Amygdala (tissue), 56 donors: ENCODE results near the gene AP5Z1.
A peak's percentile ranks its signal among the peaks of the same experiment; 100 is the strongest.

ENCODE experiments used
- DNase-seq, 56 donors: peaks; one replicate each; lab custom pipeline; 2025; lab: John Stamatoyannopoulos, UW

AP5Z1 gene

DNA sequence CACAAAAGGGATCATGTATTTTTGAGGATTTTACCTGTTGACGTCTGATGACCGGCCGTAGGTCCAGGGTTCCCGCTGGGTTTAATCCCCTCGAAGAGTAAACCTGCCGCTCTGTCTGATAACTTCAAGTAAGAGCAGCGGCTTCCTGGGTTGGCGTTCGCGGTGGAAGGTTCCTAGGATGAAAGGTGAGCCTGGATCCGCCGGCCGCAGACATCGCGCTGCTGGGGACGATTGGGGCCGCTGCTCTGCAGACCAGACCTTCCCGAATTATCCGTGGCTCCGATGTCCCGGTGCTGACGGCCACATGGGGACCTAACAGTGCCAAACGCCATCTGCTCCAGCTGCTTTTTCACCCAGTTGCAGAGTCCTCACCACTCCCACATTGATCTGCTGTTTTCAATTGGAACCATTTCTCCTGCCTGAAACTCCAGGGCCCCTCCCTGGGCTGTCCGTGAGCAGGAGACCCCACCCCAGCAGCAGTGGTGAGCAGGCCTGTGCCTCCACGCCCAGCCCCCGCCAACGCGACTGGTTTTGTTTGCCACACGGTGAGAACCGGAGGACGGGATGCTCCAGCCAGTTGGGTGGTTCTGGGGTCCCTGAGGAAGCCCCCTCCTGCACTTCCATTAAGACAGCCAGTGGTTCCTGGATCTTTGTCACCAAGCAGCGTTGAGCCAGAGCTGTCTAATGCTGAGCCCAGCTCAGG is 12.2 kb upstream of the AP5Z1 start:
- no peak for DNase-seq

DNA sequence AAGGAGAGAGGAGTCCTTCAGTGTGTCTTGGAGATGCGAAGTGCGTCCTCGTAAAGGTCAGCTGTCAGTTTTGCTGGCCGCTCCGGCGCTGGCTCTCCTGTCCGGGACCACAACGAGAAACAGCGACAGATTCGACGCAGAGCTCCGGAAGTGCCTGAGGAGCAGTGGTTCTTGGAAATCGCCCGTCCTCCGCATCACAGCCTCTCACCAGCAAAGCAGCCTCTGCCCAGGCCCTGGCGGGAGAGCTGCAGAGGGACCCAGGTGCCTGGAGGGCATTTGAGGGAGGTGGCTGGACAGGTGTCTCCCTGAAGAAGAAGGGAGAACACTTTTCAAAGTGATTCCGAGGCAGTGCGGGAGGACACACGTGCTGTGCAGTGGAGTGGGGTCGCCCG is 11.6 kb upstream of the AP5Z1 start:
- DNase-seq = no peak

DNA sequence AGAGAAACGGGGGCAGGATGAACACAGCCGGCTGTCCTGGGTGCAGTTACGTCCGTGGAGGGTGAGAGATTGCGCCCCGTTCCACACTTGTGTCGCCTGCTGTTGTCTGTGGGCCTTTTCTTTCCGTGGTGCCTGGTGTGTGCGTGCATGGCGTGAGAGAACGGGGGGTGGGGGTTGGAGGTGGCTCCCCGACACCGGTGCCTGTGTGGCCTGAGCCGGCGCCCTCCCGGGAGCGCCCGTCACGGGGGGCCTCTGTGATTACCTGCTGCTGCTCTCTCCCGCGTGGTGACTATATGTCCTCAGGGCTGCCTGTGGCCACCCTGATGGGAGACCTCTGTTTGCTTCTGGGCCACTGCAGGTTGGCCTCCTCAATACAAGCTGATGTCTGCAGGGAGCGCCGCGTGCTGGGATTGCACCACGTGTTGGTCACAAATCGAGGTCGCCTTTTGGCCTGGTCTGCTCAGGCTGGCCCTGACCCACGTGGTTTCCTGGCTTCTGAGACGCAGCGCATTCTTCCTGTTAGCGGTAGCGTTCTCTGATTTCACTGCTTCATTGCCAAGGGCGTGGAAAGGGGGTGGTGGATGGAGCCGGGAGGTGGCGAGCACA is 10.9 kb upstream of the AP5Z1 start:
- no peak for DNase-seq

DNA sequence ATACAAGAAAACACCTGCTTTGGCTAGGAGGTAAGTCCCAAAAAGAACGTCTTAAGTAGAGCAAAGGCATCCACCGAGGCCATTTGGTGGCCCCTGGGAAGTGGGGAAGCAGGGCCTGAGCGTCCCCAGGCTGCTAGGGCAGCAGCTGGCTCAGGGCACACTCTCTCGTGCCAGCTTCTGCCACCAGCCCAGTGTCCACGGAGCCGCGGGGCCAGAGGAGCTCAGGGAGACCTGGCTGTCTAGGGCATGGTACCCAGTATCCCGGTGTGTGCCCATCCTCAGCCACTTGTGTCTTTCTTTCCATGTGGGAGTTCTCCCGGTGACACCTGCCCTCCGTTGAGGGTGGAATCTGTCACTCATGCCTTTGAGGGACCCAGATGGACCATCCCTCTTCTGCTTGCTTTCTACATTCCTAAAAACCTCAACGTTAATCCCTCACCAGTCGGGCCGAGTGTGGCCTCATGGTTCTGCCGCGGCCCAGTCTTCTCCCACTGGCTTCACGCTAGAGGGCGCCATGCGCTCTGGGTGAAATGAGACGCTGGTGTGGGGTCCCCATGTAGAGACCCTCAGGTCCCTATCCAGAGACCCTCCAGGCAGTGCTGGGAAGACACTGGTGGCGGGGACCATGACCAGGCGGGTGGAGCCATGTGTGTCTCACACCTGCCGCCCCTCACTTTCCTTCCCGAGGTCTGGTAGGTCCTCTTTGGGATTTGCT is 9.5 kb upstream of the AP5Z1 start:
- DNase-seq = no peak

DNA sequence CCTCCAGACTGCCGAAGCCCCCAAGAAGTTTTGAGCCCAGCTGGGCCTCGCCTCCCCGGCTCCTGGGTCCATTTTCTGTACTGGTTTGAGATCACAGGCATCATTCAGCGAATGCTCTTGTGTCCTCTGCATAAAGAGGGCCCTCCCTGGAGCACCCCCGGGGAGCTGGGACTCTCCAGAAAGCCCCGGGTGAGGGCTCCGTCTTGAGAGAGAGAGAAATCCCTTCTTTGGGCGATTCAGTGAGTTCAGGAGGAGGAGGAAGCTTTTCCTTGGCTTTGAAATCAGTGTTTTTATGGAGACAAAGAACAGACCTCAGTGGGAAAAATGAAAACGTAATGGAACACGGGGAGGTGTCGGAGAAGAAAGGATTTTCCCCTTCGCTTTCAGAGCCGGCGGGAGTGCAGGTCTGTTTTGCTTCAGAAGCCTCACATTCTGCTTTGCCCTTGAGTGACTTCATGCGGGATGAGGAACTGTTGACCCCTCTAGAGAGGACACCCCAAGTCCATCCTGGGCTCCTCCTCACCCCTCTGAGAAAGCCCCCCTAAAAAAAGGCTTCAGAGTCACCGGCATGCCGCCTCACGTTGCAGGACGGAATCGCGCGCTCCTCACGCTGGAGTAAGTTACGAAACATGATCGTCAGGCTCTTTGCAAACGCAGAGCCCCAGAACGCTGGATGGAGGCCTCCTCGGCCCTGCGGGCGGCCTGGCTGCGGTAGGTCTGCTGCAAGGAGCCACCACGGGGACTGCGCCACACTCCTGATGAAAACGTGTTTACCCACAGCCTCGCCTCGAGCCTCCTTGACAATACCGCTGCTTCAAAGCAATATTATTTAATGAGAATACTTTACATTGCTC is 8.5 kb upstream of the AP5Z1 start:
- DNase-seq = no peak

DNA sequence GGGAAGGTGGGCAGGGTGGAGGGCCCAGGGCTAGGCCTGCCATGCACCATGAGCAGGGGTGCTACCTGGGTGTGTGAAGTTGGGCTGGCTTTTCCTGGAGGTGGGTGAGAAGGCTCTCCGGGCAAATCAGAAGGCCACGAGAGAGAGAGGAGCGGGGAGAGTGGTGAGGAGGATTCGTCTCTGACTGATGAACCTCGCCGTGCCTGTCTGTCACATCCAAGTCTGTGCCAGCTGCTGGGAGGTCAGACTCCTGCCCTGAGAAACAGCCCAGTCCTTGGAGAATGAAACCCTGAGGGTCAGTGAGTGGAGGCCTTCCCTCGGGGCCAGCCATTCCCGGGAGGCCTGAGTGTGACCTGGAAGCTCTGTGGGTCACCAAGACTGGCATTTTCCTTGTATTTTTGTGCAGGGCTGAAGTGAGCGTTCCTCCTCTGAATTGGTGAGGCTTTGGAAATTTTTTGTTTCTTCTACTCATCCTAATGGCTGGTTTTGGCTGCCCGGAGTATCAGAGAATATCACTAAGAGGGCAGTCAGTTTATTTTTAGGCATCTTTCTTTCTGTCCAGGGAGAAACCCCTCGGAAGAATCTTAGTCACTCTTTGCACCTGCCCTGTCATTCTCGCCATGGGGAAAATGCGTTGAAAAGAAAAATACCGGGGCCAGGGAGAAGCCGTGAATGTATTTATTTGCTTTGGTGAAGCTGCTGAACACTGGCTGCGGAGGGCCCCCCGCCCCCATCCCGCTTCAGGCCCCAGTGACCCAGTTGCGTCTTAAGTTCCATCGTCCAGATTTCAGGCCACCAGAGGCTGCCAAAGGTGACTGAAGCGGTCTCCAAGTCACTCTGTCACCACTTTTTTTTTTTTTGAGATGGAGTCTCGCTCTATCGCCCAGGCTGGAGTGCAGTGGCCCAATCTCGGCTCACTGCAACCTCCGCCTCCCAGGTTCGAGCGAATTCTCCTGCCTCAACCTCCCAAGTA is 6.5 kb upstream of the AP5Z1 start:
- DNase-seq = no peak

DNA sequence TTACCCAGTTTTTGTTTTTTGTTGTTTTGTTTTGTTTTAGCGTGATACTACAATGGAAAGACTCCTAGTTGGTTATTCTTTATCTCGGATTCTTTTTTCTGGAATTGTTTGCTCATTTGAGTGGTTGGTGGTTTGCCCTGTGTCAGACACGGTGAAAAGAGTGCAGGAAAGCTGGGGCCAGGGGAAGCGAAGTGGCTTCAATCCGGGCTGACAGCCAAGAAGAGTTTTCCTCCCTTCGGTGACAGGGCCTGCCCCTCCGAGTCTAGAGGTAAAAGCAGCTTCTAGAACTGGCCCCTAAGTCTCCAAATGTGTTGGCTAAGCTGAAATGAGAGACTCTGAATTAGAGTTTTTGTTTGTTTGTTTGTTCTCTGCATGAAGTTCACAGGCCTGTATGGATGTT is 5.7 kb upstream of the AP5Z1 start:
- DNase-seq = peak in 1 of 56 donors; percentile 12

DNA sequence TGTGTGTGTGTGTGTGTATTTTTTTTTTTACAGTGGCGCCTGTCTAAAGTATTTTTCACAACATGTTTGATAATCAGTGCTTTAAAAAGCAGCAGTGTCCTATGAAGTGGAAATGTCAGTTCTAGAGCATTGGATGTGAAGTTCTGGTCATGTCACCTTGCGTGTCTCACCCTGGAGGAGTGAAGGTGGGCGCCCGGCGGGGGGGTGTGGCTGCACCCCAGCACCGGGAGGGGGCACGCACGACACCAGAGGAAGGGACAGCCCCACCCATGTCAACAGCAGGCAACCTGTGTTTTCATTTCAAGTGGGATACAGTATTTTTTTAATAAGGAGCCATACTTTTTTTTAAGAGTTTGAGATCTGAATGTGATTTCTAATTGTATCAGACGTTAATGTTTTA is 4.5 kb upstream of the AP5Z1 start:
- DNase-seq = no peak

DNA sequence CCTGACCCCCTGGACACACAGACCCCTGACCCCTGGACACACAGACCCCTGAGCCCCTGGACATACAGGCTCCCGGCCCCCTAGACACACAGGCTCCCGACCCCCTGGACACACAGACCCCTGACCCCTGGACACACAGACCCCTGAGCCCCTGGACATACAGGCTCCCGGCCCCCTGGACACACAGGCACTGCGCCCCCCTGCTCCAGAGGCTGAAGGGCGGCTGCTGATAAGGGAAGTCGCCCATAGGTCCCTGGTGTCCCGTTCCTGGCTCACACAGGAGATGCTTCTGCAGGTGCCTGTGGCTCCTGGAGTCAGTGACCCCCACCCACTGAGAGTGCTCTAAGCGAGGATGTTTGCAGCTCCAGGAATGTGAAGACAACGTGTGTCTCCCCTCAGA is 3.7 kb upstream of the AP5Z1 start:
- DNase-seq = no peak

DNA sequence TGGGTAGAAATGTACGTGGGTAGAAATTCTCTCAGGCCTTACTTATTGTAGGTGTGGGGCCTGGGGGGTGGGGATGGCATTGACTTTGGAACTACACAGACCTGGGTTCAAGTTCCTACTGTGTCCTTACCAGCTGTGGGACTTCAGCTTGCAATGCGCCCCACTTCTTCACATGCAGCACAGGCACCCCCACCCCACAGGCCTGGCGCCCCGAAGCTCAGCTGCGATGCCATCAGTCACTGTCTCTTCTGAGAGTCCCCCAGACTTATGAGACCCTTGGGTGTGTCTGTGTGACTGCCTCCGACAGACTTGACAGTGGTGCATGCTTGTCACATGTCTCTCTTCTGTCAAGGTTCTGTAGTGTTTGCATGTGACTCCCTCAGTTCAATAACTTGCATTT is 3.1 kb upstream of the AP5Z1 start:
- no peak for DNase-seq

DNA sequence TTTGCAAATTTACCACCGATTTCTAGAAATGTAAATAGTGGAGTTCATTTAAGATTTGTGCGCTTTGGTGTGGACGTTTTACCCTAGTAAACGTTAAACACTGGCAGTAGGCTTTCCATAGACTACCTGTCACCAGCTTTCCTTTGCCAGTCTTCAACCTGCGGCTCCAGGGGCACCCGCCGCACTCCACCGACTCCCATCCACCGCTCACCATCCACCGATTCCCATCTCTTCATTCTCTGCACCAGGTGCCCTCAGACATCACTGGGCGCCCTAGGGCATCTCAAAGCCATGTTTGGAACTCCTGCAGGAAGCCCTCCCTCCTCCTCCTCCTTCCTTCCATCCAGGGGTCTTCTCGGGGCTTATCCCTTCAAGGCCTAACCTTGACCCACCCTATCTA is 1.4 kb upstream of the AP5Z1 start:
- no peak for DNase-seq

DNA sequence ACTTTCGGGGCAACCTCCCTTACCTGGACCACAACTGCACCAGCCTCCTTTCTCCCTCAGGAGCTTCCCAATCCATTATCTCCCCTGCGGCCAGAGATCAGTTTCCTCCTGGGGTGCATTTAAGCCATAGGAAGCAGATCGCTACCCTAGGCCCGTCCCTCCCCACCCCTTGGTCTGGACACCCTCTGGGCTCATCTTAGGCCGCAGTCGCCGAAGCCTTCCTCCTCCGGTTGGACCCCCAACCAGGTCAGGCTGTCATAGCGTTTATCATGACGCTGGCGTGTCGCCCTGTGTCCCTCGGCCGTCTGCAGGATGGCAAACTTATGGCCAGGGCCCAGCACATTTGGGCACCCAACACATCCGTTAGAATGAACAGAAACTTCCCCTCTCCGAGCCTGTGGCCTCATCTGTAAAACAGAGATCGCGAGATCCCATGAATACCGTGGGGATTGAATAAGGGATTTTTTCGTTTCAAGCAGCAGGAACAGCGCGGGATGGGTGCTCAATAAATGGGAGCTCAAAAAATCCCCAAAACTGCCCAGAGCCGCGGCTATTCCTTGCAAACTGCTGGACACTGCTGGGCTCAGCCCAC is 669 bp upstream of the AP5Z1 start:
- DNase-seq = peak in 3 of 56 donors; percentile 41 to 51 (median 43)

DNA sequence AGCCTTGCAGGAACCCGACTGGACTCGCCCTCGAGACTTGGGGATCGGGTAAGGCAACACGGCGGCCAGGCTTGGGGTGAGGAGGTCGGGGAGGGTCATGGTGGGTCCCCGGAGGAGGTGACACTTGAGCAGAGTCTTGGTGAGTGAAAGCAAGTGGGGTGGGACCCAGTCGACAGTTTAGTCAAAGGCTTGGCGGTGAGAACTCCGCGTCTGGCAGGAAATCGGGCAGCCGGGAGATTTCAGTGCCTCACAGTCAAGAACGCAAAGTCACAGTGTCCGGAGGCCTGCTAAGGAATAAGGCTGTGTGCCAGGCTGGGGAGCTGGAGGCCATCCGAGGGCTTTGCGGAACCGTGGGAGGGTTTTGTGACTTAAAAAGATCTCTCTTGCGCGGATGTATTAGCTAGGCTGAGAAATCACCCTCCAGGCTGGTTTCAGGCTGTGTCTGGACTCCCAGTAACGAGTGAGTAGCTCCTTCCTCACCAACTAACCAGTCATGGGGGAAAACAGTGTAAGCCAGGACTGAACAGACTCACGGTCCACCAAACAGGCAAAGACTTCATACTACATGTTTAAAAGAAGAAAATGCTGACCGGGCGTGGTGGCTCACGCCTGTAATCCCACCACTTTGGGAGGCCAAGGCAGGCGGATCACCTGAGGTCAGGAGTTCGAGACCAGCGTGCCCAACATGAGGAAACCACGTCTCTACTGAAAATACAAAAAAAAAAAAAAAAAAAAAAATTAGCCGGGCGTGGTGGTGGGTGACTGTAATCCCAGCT is 613 bp downstream of the AP5Z1 start:
- DNase-seq = peak in 5 of 56 donors; percentile 30 to 64 (median 47)

DNA sequence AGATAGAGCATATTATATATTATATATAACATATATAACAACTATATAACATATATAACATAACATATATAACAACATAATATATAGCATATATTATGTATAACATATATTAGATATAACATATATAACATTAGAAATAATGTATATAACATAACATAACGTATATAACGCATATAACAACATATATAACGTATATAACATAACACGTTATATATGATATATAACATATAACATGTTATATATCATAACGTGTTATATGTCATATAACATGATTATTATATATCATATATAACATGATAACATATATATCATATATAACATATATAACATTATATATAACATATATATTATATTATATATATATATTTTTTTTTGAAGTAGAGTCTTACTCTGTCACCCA is 3.7 kb downstream of the AP5Z1 start:
- DNase-seq = no peak

DNA sequence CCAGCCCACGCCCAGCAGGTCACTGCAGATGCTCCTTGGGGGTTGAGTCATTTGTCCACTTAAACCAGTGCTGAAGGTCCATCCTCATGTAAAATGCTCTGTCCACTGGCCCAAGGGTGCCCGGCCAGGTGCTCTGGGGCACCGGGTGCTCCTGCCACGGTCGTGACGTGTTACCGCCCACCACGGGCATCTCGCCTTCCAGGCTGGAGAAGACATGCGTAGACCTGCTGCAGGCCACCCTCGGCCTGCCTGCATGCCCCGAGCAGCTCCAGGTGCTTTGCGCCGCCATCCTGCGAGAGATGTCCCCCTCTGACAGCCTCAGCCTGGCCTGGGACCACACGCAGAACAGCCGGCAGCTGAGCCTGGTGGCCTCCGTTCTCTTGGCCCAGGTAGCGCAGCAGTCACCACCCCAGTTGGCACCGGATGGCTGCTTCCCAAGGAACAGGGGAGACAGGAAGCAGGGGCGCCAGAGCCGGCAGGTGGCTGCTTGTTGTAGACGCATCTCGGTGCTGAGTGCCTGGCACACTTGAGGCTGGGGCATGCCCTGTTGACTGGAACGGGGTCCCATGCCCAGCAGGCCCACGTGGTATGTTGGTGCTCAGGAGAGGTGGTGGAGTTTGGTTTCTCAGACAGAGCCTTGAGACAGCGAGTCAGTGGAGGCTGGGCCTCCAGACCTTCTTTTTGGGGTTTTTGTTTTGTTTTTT is 6.1 kb downstream of the AP5Z1 start:
- no peak for DNase-seq

DNA sequence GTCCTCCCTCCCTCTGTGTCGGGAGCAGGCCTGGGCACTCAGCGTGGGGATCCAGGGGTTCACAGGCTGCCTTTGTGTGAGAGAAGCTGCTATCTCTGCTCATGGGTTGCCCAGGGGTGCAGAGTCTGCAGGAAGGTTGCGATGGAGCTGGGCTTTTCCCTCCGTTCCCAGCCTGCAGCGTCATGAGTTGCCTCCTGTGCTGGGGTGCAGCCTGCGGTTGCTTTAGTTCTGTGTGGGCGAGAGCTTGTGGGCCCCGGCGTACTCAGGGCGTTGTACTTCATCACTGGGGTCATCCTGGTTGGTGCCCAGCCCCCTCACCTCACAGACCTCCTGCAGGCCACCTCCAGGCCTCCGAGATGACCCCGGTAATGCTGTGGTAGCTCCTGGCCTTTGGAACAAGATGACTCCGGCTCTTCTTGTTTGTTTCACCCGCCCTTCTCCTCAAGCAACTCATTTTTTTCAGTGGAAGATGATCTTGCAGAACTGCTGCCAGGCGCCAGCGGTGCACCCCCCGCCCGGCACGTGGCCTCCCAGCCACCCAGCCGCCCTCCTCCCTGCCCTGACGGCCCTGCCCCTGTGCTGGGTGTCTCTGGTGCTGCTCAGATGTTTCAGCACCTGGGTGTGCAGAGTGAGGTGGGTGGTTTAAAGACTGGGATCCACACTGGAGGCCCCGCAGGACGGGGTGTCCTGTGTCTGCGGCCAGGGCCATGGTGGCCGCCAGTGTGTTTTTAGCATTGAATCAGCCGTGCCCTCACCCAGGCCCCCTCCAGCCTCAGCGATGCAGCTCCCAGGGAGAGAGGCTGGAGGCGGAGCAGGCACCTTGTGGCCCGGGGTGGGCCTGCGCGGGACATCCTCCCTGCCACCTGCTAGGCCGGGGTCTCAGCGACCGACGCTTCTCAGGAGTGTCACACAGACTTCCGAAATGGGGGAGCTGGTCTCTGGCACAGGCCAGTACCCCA is 7.2 kb downstream of the AP5Z1 start:
- no peak for DNase-seq

DNA sequence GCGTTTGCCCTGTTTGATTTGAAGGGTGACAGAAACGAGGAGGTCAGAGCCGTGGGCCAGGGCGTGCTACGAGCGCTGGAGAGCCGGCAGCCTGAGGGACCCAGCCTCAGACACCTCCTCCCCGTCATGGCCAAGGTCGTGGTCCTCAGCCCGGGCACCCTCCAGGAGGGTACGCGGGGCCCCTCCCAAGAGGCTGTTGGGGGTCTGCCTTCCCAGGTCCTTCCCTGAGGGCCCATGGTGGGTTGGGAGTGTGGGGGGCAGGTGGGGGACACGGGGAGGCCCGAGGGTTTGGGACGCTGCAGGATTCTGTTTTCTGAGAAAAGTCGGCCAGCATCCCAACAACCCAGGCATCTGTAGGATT is 7.8 kb downstream of the AP5Z1 start:
- DNase-seq = no peak
